ENCODE data around the gene MTHFD1L. TPM values are rescaled to one million over a fixed set of nuclear protein-coding genes. Genes with fewer than 3 reads are reported as not detected.

Gene MTHFD1L
- total RNA-seq, 6 experiments from 2014 or later = 67.5 to 88.7 (median 80.9) TPM

DNA sequence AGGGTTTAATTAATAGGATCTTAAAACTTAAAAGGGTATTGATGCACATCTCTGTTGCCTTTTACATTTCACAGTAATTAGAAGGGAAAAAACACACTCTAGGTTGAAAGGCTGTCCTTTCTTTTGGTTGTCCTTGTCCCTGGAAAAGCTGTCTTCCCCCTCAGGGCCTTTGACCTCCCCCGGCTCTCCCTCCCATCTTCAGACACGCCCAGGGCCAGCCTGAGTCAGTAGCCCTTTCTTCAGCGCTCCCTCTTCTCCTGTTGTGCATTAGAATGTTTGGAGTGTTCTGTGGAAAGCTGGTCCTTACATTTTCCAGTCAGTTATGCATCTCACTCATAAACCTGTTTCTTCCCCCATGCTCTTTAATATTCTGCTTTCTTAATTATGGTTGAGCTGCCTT, 157.0 kb downstream of the MTHFD1L start:
- no peak overlapping the region for H3K4me3 Mint-ChIP-seq
- no peak for TF ChIP-seq CTCF (IDR thresholded peaks at IDR 0.05)
- H3K4me1 Mint-ChIP-seq (ENCODE audit: low read depth) = peaks cover 16% of the 10 kb centered on the region
- no peaks in the 10 kb centered on the region for H3K27me3 Mint-ChIP-seq (ENCODE audit: insufficient read depth)
- H3K9me3 Mint-ChIP-seq = no peaks in the 10 kb centered on the region
- peaks cover 34% of the 10 kb centered on the region for H3K36me3 Mint-ChIP-seq (ENCODE audit: low read depth)
- H3K27ac Mint-ChIP-seq = no peak overlapping the region
- no peak for DNase-seq

- Mint-ChIP-seq H3K4me3 (no peak overlapping the region), H3K36me3 (ENCODE audit: low read depth) (peaks cover 43% of the 10 kb centered on the region), H3K27me3 (ENCODE audit: insufficient read depth) (no peaks in the 10 kb centered on the region), H3K4me1 (ENCODE audit: low read depth) (peaks cover 16% of the 10 kb centered on the region), H3K9me3 (no peaks in the 10 kb centered on the region), H3K27ac (no peak overlapping the region)
- TF ChIP-seq CTCF (IDR thresholded peaks at IDR 0.05) = no peak
- DNase-seq = no peak
These were observed 157.8 kb downstream of the MTHFD1L start for GRCh38 chr6:151023342-151023741.

DNA sequence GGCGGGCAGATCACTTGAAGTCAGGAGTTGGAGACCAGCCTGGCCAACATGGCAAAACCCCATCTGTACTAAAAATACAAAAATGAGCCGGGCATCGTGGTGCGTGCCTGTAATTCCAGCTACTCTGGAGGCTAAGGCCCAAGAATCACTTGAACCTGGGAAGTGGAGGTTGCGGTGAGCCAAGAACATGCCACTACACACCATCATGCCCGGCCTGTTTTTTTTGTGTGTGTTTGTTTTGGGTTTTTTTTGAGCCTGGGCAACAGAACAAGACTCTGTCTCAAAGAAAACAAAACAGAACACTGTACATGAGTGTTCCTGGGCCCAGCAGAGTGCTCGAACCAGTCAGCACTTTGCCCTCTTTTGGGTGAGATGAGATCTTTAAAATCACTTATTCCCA, 159.1 kb downstream of the MTHFD1L start:
- H3K4me1 Mint-ChIP-seq (ENCODE audit: low read depth) = peaks cover 16% of the 10 kb centered on the region
- no peak overlapping the region for H3K4me3 Mint-ChIP-seq
- no peaks in the 10 kb centered on the region for H3K27me3 Mint-ChIP-seq (ENCODE audit: insufficient read depth)
- no peak for DNase-seq
- no peaks in the 10 kb centered on the region for H3K9me3 Mint-ChIP-seq
- H3K27ac Mint-ChIP-seq = no peak overlapping the region
- no peak for TF ChIP-seq CTCF (IDR thresholded peaks at IDR 0.05)
- H3K36me3 Mint-ChIP-seq (ENCODE audit: low read depth) = peaks cover 46% of the 10 kb centered on the region

GRCh38 chr6:151025076-151025475, 159.6 kb downstream of the MTHFD1L start:
- H3K27me3 Mint-ChIP-seq (ENCODE audit: insufficient read depth) = no peaks in the 10 kb centered on the region
- no peak overlapping the region for H3K27ac Mint-ChIP-seq
- H3K9me3 Mint-ChIP-seq = no peaks in the 10 kb centered on the region
- H3K4me3 Mint-ChIP-seq = no peak overlapping the region
- peaks cover 16% of the 10 kb centered on the region for H3K4me1 Mint-ChIP-seq (ENCODE audit: low read depth)
- H3K36me3 Mint-ChIP-seq (ENCODE audit: low read depth) = peaks cover 50% of the 10 kb centered on the region
- no peak for TF ChIP-seq CTCF (IDR thresholded peaks at IDR 0.05)
- DNase-seq = no peak

- no peak for DNase-seq
- no peak overlapping the region for H3K4me3 Mint-ChIP-seq
- no peak for TF ChIP-seq CTCF (IDR thresholded peaks at IDR 0.05)
- H3K9me3 Mint-ChIP-seq = no peaks in the 10 kb centered on the region
- H3K27ac Mint-ChIP-seq = no peak overlapping the region
- H3K4me1 Mint-ChIP-seq (ENCODE audit: low read depth) = peaks cover 19% of the 10 kb centered on the region
- no peaks in the 10 kb centered on the region; the same call in 1 of the 2 replicates for H3K27me3 Mint-ChIP-seq (ENCODE audit: insufficient read depth)
- H3K36me3 Mint-ChIP-seq (ENCODE audit: low read depth) = peaks cover 54% of the 10 kb centered on the region
These were observed 160.7 kb downstream of the MTHFD1L start for GRCh38 chr6:151026041-151026663.
